Measurements from ENCODE around the gene FAM185A.
"Not testable (repeated sequence)": the region's sequence is repeated elsewhere in the genome, so short reads cannot be mapped to it uniquely, and the experiment has no call there.

The FAM185A gene

GRCh38 chr7:102748605-102749444 lies at the start of gene FAM185A:
TSS of gene FAM185A (plus strand) at chr7:102748999. CDS start at chr7:102749208, 209 bp downstream.
- DNase-seq (ENCODE audit: low read depth in 2 of 2), result peak; percentile 83 to 84

DNA sequence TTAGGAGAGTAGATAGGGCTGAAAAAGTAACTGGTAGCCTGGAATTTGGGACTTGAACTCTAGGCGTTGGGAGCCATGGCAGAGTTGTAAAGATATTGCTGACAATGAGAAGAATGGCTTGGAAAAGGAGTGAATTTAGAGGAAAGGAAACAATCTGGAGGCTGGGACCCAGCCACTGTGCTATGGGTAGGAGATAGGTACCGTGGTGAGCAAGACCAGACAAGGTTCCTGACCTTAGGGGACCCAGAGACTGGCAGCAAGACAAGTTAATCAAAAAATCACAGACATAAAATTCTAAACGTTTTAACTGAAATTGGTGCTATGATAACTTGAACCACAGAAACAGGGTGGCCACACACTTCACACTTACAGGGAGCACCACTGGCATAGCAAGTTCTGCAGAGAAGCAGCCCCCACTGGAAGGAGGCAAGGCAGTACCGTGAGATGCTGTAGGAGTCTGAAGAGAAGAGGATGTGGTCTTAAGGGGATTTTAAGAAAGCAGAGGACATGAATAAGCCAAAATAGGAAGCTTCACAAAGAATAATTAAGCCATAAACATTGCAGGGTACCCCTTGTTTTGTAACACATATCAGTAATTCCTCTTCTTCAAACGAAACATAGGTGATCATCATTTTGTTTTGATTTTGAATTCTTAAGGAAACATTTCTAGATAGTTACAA lies 35.6 kb upstream of the FAM185A start:
- not testable (repeated sequence) for DNase-seq (ENCODE audit: low read depth in 2 of 2)

- DNase-seq (ENCODE audit: low read depth in 2 of 2), result not testable (repeated sequence)
Measured at GRCh38 chr7:102713691-102714080, 35.1 kb upstream of the FAM185A start.

DNA sequence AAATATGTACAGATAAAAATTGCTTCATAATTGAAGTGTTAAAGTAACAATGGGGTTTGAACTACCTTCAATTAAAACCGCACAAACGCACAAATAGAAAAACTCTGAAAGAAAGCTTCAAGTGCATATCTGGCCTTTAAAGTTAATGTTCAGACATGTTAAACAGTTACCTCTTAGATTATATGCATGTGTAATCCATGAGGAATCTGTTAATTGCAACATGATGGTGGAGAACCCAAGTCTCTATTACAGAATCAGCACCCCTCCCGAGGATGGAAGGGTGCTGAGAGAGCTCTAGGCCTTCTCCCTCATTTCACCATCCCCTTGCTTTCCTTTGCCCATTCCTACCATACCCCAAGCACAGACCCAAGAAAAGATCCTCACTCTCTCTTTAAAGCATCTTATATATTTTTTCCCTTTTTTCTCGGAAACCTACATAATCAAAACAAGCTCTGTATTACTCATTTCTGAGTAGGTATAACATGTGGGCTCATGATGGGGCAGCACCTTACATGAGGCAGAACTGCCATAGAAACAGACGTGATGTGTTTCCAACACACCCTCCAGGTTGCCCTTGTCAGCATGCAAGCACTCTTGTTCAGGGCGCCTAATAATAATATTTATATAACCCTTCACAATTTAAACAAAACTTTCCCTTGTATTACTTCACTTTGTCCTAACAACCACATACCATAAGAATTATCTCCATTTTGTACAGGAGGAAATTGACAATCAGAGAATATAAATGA lies 33.9 kb upstream of the FAM185A start:
- DNase-seq (ENCODE audit: low read depth in 2 of 2), result not testable (repeated sequence)

DNA sequence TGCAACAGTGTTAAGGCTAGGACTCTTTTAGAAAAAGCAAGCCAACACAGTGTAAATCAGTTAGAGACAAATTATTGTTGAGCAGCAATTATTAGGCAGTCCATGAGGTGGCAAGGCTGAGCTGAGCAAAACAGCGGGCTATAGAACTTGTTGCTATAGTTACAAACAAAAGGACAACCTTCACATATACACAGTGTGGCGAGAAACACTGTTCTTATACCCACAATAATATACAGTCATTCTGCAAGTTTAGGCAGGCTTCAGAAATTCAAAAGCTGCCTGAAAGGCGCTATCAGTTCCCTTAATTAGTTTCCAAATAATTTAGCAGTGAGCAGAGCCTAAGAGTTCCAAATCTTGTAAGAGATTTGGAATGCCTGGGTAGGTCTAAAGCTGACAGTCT lies 33.1 kb upstream of the FAM185A start:
- DNase-seq (ENCODE audit: low read depth in 2 of 2), result not testable (repeated sequence)

- not testable (repeated sequence) for DNase-seq (ENCODE audit: low read depth in 2 of 2)
Measured at GRCh38 chr7:102718491-102718890, 30.3 kb upstream of the FAM185A start.

GRCh38 chr7:102726170-102726569 lies 22.6 kb upstream of the FAM185A start:
- not testable (repeated sequence) for DNase-seq (ENCODE audit: low read depth in 2 of 2)

GRCh38 chr7:102729670-102730069 lies 19.1 kb upstream of the FAM185A start:
- not testable (repeated sequence) for DNase-seq (ENCODE audit: low read depth in 2 of 2)

DNA sequence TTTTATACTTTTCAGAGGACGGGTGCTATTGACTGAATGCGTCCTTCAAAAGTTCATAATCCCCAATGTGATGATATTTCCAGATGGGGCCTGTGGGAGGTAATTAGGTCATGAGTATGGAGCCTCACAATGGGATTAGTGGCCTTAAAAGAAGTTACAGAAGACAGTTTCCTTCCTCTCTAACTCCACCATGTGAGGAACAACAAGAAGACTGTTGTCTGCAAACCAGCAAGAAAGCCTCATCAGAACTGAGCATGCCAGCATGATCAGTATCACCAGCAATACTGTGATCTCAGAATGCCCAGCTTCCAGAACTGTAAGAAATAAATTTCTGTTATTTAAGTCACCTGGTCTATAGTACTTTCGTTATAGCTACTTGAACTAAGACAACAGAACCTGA lies 18.4 kb upstream of the FAM185A start:
- DNase-seq (ENCODE audit: low read depth in 2 of 2), result not testable (repeated sequence)

- not testable (repeated sequence) for DNase-seq (ENCODE audit: low read depth in 2 of 2)
Measured at GRCh38 chr7:102742002-102742771, 6.6 kb upstream of the FAM185A start.

DNA sequence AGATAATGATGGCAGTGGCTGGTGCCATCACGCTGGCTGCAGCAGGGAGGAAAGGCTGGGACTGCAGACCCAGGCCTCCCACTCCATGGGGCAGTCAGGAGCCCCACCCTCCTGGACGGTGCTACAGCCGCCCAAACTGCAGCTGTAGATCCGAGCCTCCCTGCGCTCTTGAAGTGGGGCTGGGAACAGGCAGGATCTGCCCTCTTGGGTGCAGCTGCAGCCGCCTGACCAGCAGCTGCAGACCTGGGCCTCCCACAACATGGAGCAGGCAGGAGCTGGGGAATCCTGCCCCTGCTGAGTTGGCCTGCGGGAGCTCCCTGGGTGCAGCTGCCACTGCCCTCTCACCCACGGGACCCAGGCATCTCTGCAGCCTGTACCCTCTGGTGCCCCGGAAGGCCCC lies 4.9 kb upstream of the FAM185A start:
- not testable (repeated sequence) for DNase-seq (ENCODE audit: low read depth in 2 of 2)

- DNase-seq (ENCODE audit: low read depth in 2 of 2), result not testable (repeated sequence)
Measured at GRCh38 chr7:102745494-102746288, 3.1 kb upstream of the FAM185A start.

GRCh38 chr7:102749445-102749786 lies 617 bp downstream of the FAM185A start:
- not testable (repeated sequence) for DNase-seq (ENCODE audit: low read depth in 2 of 2)

GRCh38 chr7:102758227-102758626 lies 9.4 kb downstream of the FAM185A start:
- not testable (repeated sequence) for DNase-seq (ENCODE audit: low read depth in 2 of 2)

DNA sequence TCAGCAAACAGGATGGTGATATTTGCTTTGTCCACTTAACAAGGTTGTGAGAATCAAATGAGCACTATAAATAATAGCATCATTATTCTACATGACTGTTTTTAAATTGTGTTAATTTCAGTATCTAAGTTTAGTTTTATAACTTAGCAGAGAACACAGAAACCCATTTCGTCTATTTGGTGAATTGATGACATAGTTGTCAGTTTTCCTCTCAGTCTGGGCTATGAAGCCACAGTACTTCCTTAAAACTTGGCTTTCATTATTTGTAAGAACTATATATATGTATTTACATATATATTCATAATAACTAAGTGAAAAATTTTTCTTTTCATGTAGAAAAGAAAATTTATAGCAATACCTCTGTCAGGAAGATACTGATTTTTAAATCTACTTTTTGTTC lies 11.1 kb downstream of the FAM185A start:
- not testable (repeated sequence) for DNase-seq (ENCODE audit: low read depth in 2 of 2)

GRCh38 chr7:102761234-102761633 lies 12.4 kb downstream of the FAM185A start:
- not testable (repeated sequence) for DNase-seq (ENCODE audit: low read depth in 2 of 2)

DNA sequence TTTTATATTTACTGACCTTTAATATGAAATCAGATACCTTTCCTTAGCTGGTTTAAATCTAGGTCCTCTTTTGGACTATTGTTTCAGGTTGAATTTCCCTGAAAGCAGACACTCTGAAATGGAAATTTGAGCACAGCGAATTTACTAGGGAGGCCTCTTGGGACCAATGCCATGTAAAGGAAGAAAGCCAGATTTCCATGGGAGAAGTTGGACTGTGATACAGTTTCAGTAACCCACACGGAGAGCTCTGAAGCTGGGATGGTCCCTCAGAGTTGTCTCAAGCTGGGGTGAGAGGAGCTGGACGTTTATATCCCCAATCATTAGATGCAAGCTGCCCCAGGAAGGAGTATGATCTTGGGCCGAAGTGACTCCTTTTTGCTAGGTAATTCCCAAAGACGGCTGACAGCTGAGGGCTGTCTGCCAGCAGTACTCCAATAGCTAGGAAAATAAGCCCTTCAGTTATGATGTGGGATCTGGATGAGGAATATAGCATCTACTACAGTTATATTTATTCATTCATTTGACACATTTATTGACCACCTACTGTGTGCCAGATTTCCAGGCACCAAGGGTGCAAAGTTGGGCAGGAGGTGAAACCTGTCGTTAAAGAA lies 14.6 kb downstream of the FAM185A start:
- DNase-seq (ENCODE audit: low read depth in 2 of 2), result not testable (repeated sequence)

- not testable (repeated sequence) for DNase-seq (ENCODE audit: low read depth in 2 of 2)
Measured at GRCh38 chr7:102769657-102770192, 20.9 kb downstream of the FAM185A start.

GRCh38 chr7:102770467-102770866 lies 21.7 kb downstream of the FAM185A start:
- DNase-seq (ENCODE audit: low read depth in 2 of 2), result not testable (repeated sequence)

DNA sequence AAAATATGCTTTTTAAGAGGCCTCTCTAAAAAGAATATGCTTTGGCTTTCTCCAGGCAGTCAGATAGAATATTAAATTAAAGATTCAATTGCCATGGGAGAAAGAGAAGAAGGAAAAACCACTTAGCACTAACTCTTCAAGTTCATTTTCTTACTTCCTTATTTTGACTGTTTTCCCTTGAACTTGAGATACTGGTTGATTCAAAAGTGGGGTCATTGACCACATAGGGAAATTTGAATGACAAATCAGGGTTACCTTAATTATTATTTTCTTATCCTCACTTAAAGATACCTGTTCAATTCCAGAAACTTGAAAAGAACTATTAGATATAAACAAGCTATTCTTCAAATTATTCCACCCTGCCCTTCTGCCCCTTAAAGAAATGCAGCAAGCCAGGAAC lies 27.4 kb downstream of the FAM185A start:
- DNase-seq (ENCODE audit: low read depth in 2 of 2), result not testable (repeated sequence)

All from stimulated activated CD8-positive, alpha-beta memory T cell treated with anti-CD3 and anti-CD28 coated beads, Interleukin-7, amount 100 ng/mL, for 1 hour (primary cell).